Effector memory CD8-positive, alpha-beta T cell (primary cell): Measurements from ENCODE around the gene PDPR.
"Not testable (repeated sequence)": the region's sequence is repeated elsewhere in the genome, so short reads cannot be mapped to it uniquely, and the experiment has no call there.

Experiments
- ATAC-seq: fragments of 150-1000 bp; cut with Tn5 transposase; replicated peaks from 2 replicates; pipeline ENCODE4 v1.10.0; 2021; ENCODE audit warnings: mild to moderate bottlenecking, moderate library complexity
- DNase-seq, 3 experiments: peaks; one replicate each; pipeline ENCODE4 v3.0.0; 2021
- H3K27ac Mint-ChIP-seq, 2 donors: one replicate each; pipeline ENCODE4 v1.8.0; 2022; ENCODE audit warnings: mild to moderate bottlenecking in 2 of 2, mixed read lengths in 2 of 2, moderate library complexity in 2 of 2
- H3K27me3 Mint-ChIP-seq, 2 donors: one replicate each; pipeline ENCODE4 v1.8.0; 2022; ENCODE audit warnings: mixed read lengths in 2 of 2
- H3K36me3 Mint-ChIP-seq: one replicate; pipeline ENCODE4 v1.8.0; 2022; ENCODE audit warnings: mild to moderate bottlenecking, moderate library complexity, mixed read lengths; ENCODE audit not compliant: insufficient read depth
- H3K4me1 Mint-ChIP-seq, 2 donors: one replicate each; pipeline ENCODE4 v1.8.0; 2022; ENCODE audit warnings: low read depth in 2 of 2, mixed read lengths in 2 of 2
- H3K4me3 Mint-ChIP-seq, 2 donors: one replicate each; pipeline ENCODE4 v1.8.0; 2022; ENCODE audit warnings: mild to moderate bottlenecking in 2 of 2, mixed read lengths in 2 of 2, moderate library complexity in 2 of 2
- H3K9me3 Mint-ChIP-seq, 2 donors: one replicate each; pipeline ENCODE4 v1.8.0; 2022; ENCODE audit warnings: mixed read lengths in 2 of 2

PDPR gene

DNA sequence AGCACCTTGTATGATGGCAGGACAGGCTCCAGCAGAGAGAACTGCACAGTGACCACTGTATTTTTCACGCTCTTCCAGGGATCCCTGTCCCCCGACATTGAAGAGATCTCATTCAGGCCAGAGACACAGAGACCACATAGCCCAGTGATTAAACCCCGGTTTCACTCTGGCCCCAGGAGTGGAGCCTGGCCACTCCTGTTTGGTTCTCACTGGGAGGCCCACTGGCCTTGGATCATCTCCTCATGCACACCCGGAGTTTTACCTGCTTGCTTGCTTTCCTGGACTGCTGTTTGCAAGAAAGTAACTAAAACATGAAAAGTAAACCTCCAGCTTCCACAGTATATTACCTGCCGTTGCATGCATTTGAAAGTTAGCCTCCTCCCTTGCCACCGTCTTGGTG lies 46.3 kb downstream of the PDPR start:
- DNase-seq, result no peak
- Mint-ChIP-seq H3K9me3 (no peaks in the 10 kb centered on the region), H3K4me3 (no peak overlapping the region), H3K27me3 (no peaks in the 10 kb centered on the region), H3K36me3 (peaks cover 41% of the 10 kb centered on the region), H3K27ac (no peak overlapping the region), H3K4me1 (peaks cover 4 to 5% of the 10 kb centered on the region in 2 donors)
- ATAC-seq, result no peak

DNA sequence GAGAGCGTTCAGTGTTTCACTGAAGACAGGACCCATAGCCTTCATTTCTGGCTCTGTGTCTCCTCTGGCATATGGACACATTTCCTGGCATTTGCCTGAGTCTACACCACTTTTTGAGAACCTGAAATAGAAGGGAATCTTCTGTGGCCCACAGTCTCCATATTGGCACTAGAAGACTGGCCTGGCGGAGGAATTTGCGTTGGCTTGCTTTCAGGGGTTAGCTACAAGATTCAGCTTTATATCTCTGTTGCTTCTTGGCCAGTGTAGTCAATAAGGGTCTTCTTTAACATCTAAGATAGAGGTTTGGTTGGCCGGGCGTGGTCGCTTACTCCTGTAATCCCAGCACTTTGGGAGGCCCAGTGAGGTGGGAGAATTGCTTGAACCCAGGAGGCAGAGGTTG lies 46.7 kb downstream of the PDPR start:
- no peak for DNase-seq
- H3K4me1 Mint-ChIP-seq, result peaks cover 4 to 5% of the 10 kb centered on the region in 2 donors
- H3K27me3 Mint-ChIP-seq, result no peaks in the 10 kb centered on the region
- H3K4me3 Mint-ChIP-seq, result no peak overlapping the region
- peaks cover 37% of the 10 kb centered on the region for H3K36me3 Mint-ChIP-seq
- ATAC-seq, result no peak
- peak overlapping the region in 1 of 2 donors; percentile 45 for H3K27ac Mint-ChIP-seq
- H3K9me3 Mint-ChIP-seq, result no peaks in the 10 kb centered on the region

DNA sequence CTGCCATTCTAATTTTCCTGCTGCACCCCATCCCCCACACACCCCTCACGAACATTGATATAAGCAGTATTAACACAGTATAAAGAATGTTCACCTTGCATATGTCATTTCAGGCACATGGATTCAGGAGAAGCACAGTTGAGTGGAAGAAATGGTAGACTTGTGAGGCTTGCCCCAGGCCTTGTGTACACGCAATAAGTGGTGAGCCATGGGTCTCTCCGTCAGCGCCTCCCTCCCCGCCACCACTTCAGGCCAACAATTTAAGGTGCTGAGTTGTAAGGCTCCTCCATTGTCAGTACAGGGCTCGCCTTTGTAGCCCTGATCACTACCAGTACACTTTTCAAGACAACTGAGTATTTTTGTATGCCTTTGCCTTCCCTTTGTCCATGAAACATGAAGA lies 47.2 kb downstream of the PDPR start:
- no peak for ATAC-seq
- peak overlapping the region in 1 of 2 donors; percentile 45 for H3K27ac Mint-ChIP-seq
- peaks cover 32% of the 10 kb centered on the region for H3K36me3 Mint-ChIP-seq
- H3K4me1 Mint-ChIP-seq, result peaks cover 4 to 5% of the 10 kb centered on the region in 2 donors
- no peaks in the 10 kb centered on the region for H3K9me3 Mint-ChIP-seq
- DNase-seq, result no peak
- H3K4me3 Mint-ChIP-seq, result no peak overlapping the region
- H3K27me3 Mint-ChIP-seq, result no peaks in the 10 kb centered on the region

GRCh38 chr16:70162041-70162451 lies 47.9 kb downstream of the PDPR start:
- Mint-ChIP-seq H3K4me1 (peaks cover 4 to 5% of the 10 kb centered on the region in 2 donors), H3K27me3 (no peaks in the 10 kb centered on the region), H3K36me3 (peaks cover 25% of the 10 kb centered on the region), H3K27ac (peak overlapping the region; percentile 8 to 29), H3K4me3 (no peak overlapping the region), H3K9me3 (no peaks in the 10 kb centered on the region)
- ATAC-seq, result no peak
- no peak for DNase-seq

GRCh38 chr16:70163596-70163995 lies 49.5 kb downstream of the PDPR start:
- no peak overlapping the region for H3K4me3 Mint-ChIP-seq
- peaks cover 4 to 5% of the 10 kb centered on the region in 2 donors for H3K4me1 Mint-ChIP-seq
- H3K27ac Mint-ChIP-seq, result no peak overlapping the region
- no peaks in the 10 kb centered on the region for H3K27me3 Mint-ChIP-seq
- peaks cover 21% of the 10 kb centered on the region for H3K36me3 Mint-ChIP-seq
- ATAC-seq, result no peak
- DNase-seq, result peak in 1 of 3 experiments; percentile 0
- H3K9me3 Mint-ChIP-seq, result no peaks in the 10 kb centered on the region

- H3K27ac Mint-ChIP-seq, H3K9me3 Mint-ChIP-seq, ATAC-seq, DNase-seq, H3K27me3 Mint-ChIP-seq, H3K4me3 Mint-ChIP-seq, H3K4me1 Mint-ChIP-seq: not testable (repeated sequence)
- H3K36me3 Mint-ChIP-seq, result peaks cover 11% of the 10 kb centered on the region
Measured at GRCh38 chr16:70166688-70167087, 52.6 kb downstream of the PDPR start.

- H3K27me3 Mint-ChIP-seq, ATAC-seq, DNase-seq, H3K27ac Mint-ChIP-seq, H3K9me3 Mint-ChIP-seq, H3K4me1 Mint-ChIP-seq, H3K4me3 Mint-ChIP-seq, H3K36me3 Mint-ChIP-seq: not testable (repeated sequence)
Measured at GRCh38 chr16:70173212-70173837, 59.2 kb downstream of the PDPR start, which contains the start of gene CLEC18C. TSS of gene CLEC18C (plus strand) at chr16:70173787. CDS start at chr16:70174279, 492 bp downstream.

- H3K4me3 Mint-ChIP-seq, DNase-seq, H3K27ac Mint-ChIP-seq, H3K27me3 Mint-ChIP-seq, H3K4me1 Mint-ChIP-seq, ATAC-seq, H3K9me3 Mint-ChIP-seq, H3K36me3 Mint-ChIP-seq: not testable (repeated sequence)
Measured at GRCh38 chr16:70173916-70174315, 59.8 kb downstream of the PDPR start.

- H3K4me3 Mint-ChIP-seq, H3K27ac Mint-ChIP-seq, ATAC-seq, H3K36me3 Mint-ChIP-seq, H3K27me3 Mint-ChIP-seq, DNase-seq, H3K9me3 Mint-ChIP-seq, H3K4me1 Mint-ChIP-seq: not testable (repeated sequence)
Measured at GRCh38 chr16:70174387-70174932, 60.3 kb downstream of the PDPR start.

DNA sequence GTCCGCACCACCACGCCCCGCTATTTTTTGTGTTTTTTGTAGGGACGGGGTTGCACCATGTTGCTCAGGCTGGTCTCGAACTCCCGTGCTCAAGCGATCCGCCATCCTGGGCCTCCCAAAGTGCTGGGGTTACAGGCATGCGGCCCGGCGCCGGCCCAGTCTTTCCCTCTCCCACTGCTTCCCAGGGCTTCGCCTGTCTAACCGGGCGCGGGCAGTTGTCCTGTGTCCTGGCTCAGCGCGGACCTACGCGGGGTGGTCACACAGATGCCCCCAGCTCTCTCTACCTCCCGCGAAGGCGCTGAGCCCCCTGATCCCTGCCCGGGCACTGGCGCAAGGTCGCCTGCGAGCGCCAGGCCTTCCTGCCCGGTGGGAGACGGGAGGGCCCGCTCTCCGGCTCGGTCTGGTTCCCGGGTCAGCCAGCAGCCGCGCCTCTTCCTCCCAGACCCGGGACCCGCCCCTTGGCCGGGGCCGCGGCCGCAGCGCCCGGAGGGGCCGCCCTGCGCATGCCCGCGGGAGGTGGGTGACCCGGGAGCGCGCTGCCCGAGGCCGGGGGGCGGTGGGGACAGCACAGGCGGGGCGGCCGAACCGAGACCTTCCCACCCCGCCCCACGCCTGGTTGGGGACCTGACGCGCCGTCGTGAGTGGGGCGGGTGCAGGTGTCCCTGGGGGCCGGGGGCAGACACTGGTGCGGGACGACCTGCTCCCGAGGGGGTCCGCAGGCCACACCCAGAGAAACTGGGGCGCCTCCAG lies 73.9 kb downstream of the PDPR start:
- not testable (repeated sequence) for H3K36me3 Mint-ChIP-seq, H3K27ac Mint-ChIP-seq, H3K4me3 Mint-ChIP-seq, H3K27me3 Mint-ChIP-seq, H3K4me1 Mint-ChIP-seq, H3K9me3 Mint-ChIP-seq, DNase-seq
- ATAC-seq, result peak; percentile 31

DNA sequence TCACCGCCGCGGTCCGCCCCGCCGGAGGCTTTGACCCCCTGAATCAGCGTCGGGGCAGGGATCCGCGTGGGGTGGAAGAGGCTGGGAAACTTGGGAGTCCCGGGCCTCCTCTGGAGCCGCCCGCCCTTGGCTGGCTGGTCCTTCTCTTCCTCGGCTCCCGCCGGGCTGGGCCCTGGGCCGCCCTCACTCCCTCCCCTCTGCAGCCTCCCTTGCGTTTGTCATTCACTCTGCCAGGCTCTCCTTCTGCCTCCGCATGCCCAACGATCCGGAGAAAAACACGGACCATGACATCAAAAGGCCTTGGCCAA lies 74.4 kb downstream of the PDPR start:
- H3K36me3 Mint-ChIP-seq, H3K27me3 Mint-ChIP-seq, DNase-seq, ATAC-seq, H3K4me3 Mint-ChIP-seq, H3K9me3 Mint-ChIP-seq, H3K27ac Mint-ChIP-seq, H3K4me1 Mint-ChIP-seq: not testable (repeated sequence)

DNA sequence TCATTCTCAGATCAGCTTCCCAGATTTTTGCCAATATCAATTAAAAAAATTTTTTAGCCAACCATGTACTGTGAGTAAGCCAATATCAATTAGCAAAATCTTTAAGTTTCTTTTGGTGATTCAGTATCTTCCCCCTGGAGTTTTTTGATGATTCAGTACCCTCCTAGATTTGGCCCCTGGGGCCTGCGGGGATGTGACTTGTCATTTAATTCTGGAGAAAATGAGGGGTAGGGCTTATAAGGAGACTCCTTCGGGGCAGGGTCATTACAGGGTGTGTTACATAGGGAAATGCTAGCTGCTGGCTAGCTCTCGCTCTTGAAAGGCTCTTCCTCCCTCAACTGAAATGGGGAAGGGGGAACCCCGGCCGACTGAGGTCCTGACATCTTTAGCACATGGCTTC lies 76.4 kb downstream of the PDPR start:
- H3K36me3 Mint-ChIP-seq, H3K9me3 Mint-ChIP-seq, H3K4me3 Mint-ChIP-seq, H3K27me3 Mint-ChIP-seq, H3K27ac Mint-ChIP-seq, DNase-seq, H3K4me1 Mint-ChIP-seq, ATAC-seq: not testable (repeated sequence)

DNA sequence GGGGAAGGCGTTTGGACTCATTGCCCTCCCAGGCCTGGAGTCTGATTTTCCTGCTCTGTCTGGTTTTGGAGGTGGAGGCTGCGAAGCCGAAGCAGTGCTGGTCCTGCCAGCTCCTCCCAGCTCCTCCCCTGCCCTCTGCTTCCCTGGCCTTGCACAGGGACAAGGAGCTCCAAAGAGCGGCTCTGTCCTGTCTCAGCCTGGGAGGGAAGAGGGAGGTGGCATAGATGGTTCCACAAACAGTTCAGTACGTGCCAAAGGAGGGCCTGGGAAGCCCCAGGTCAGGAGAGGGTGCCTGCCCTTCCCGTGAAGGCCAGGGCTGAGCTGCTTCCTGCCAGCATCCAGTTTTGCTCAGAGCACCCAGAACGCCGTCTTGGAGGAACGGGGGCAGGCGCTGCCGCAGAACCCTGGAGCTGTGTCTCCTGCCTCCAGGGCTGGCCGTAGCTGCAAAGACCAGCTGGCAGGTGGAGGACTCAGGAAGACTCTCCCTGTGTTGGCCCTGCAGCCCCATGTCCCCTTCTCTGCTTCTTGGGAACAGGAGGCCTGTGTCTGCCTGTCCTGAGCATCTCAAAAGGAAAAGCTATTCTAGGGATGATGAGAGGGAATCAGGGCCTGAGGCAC lies 82.7 kb downstream of the PDPR start:
- H3K4me1 Mint-ChIP-seq, H3K4me3 Mint-ChIP-seq, H3K27ac Mint-ChIP-seq, ATAC-seq, H3K27me3 Mint-ChIP-seq, H3K9me3 Mint-ChIP-seq, DNase-seq, H3K36me3 Mint-ChIP-seq: not testable (repeated sequence)

- DNase-seq, H3K4me3 Mint-ChIP-seq, H3K27ac Mint-ChIP-seq, H3K27me3 Mint-ChIP-seq, H3K36me3 Mint-ChIP-seq, H3K9me3 Mint-ChIP-seq, H3K4me1 Mint-ChIP-seq, ATAC-seq: not testable (repeated sequence)
Measured at GRCh38 chr16:70197611-70198010, 83.5 kb downstream of the PDPR start.
